AG04450 (cell line): ENCODE results near the gene VCAN. TPM values are rescaled to one million over a fixed set of nuclear protein-coding genes. Genes with fewer than 3 reads are reported as not detected.

Experiments
- CTCF ChIA-PET: fragments of 300-600, 350-600 bp; formaldehyde crosslinking; extraction: SDS; loops from one replicate; lab custom pipeline; 2022; ENCODE audit warnings: antibody characterized with exemption, inconsistent platforms; lab: Charles Lee
- POLR2A ChIA-PET: fragments of 350-600 bp; formaldehyde crosslinking; extraction: SDS; loops from one replicate; lab custom pipeline; 2021; ENCODE audit warnings: antibody characterized with exemption, inconsistent platforms; lab: Yijun Ruan, JAX
- DNase-seq: peaks from one replicate; pipeline ENCODE4 v3.0.0-alpha.2; 2011; ENCODE audit warnings: low read depth, low spot score
- H3K27ac ChIP-seq: one replicate; pipeline ENCODE4 v1.5.1; 2012; ENCODE audit warnings: low read depth, low read length, control low read depth
- H3K27me3 ChIP-seq: one replicate; pipeline ENCODE4 v1.6.0; 2012; ENCODE audit warnings: low read length; ENCODE audit not compliant: control insufficient read depth, insufficient read depth
- H3K4me3 ChIP-seq: 2 replicates; pipeline ENCODE4 v1.5.1; 2011; ENCODE audit warnings: mild to moderate bottlenecking, low read depth, low read length, control low read depth
- H3K9me3 ChIP-seq: 2 replicates; pipeline ENCODE4 v1.5.1; 2012; ENCODE audit warnings: low read length; ENCODE audit not compliant: control insufficient read depth, insufficient read depth
- CTCF ChIP-seq: IDR thresholded peaks from 2 replicates; pipeline ENCODE4 v1.5.1; 2011; ENCODE audit warnings: low read depth, low read length, control low read depth, inconsistent platforms
- polyA plus RNA-seq: library from polyadenylated mRNA; depleted of rRNA; stranded (reverse); fragments of >200 nt; gene quantifications from 2 replicates; pipeline ENCODE4 v1.2.3, GENCODE V29; 2011

VCAN gene
- polyA plus RNA-seq, 1 experiment, result 171 TPM

GRCh38 chr5:83540105-83540504 lies 68.6 kb downstream of the VCAN start:
- DNase-seq, result no peak
- TF ChIP-seq CTCF, result no peak
- Histone ChIP-seq H3K27ac (no peak overlapping the region), H3K4me3 (no peak overlapping the region), H3K27me3 (no peaks in the 10 kb centered on the region), H3K9me3 (no peaks in the 10 kb centered on the region)
- ChIA-PET CTCF (interaction anchor here (1.2 kb wide), 1 partner anchor 1198 kb away, joined by 3 read pairs; no protein-coding TSS in a partner anchor), POLR2A (no interaction called here)

- POLR2A ChIA-PET, result no interaction called here
- no peak for TF ChIP-seq CTCF
- H3K27ac ChIP-seq, result no peak overlapping the region
- CTCF ChIA-PET, result no interaction called here
- no peak for DNase-seq
- H3K27me3 ChIP-seq, result no peaks in the 10 kb centered on the region
- no peak overlapping the region for H3K4me3 ChIP-seq
- H3K9me3 ChIP-seq, result no peaks in the 10 kb centered on the region
These were observed 69.2 kb downstream of the VCAN start for GRCh38 chr5:83540783-83541182.

GRCh38 chr5:83542839-83543238 lies 71.3 kb downstream of the VCAN start:
- ChIA-PET POLR2A (no interaction called here), CTCF (interaction anchor here (1.3 to 1.7 kb wide), 2 partner anchors 22 to 1191 kb away, joined by 4 read pairs; no protein-coding TSS in a partner anchor)
- no peak for TF ChIP-seq CTCF
- Histone ChIP-seq H3K27ac (no peak overlapping the region), H3K9me3 (no peaks in the 10 kb centered on the region), H3K4me3 (no peak overlapping the region), H3K27me3 (no peaks in the 10 kb centered on the region)
- DNase-seq, result no peak

- no peak for DNase-seq
- Histone ChIP-seq H3K27me3 (no peaks in the 10 kb centered on the region), H3K27ac (no peak overlapping the region), H3K9me3 (no peaks in the 10 kb centered on the region), H3K4me3 (no peak overlapping the region)
- CTCF ChIA-PET, result interaction anchor here (1.7 kb wide), 1 partner anchor 21 kb away, joined by 4 read pairs; no protein-coding TSS in a partner anchor
- no peak for TF ChIP-seq CTCF
- POLR2A ChIA-PET, result no interaction called here
These were observed 72.4 kb downstream of the VCAN start for GRCh38 chr5:83543898-83544297.

- no peaks in the 10 kb centered on the region for H3K27me3 ChIP-seq
- ChIA-PET POLR2A (no interaction called here), CTCF (no interaction called here)
- DNase-seq, result no peak
- no peak overlapping the region for H3K4me3 ChIP-seq
- no peak for TF ChIP-seq CTCF
- no peak overlapping the region for H3K27ac ChIP-seq
- no peaks in the 10 kb centered on the region for H3K9me3 ChIP-seq
These were observed 75.6 kb downstream of the VCAN start for GRCh38 chr5:83547161-83547560.
